Retina (tissue), 1 donor: ENCODE data around the gene COL16A1.
A peak's percentile ranks its signal among the peaks of the same experiment; 100 is the strongest.

ENCODE experiments used
- DNase-seq: peaks from one replicate; pipeline ENCODE4 v3.0.0-alpha.2; 2016

COL16A1 gene

GRCh38 chr1:31683997-31684396 is 19.8 kb downstream of the COL16A1 start:
- no peak for DNase-seq

- no peak for DNase-seq
These were observed 22.4 kb downstream of the COL16A1 start for GRCh38 chr1:31681415-31681814.

GRCh38 chr1:31679676-31680230 is 24.1 kb downstream of the COL16A1 start:
- DNase-seq: no peak

- no peak for DNase-seq
These were observed 24.7 kb downstream of the COL16A1 start for GRCh38 chr1:31679091-31679490.

- DNase-seq: no peak
These were observed 25.1 kb downstream of the COL16A1 start for GRCh38 chr1:31678681-31679080.

- DNase-seq: no peak
These were observed 25.9 kb downstream of the COL16A1 start for GRCh38 chr1:31677949-31678348.

GRCh38 chr1:31677401-31677800 is 26.4 kb downstream of the COL16A1 start:
- DNase-seq: no peak

GRCh38 chr1:31675756-31676155 is 28.1 kb downstream of the COL16A1 start:
- no peak for DNase-seq

GRCh38 chr1:31675161-31675560 is 28.7 kb downstream of the COL16A1 start:
- no peak for DNase-seq

- DNase-seq: no peak
These were observed 29.2 kb downstream of the COL16A1 start for GRCh38 chr1:31674626-31675025.

- DNase-seq: no peak
These were observed 30.4 kb downstream of the COL16A1 start for GRCh38 chr1:31673433-31673832.

- DNase-seq: peak; percentile 68
These were observed 30.8 kb downstream of the COL16A1 start for GRCh38 chr1:31672986-31673385.

- no peak for DNase-seq
These were observed 32.1 kb downstream of the COL16A1 start for GRCh38 chr1:31671561-31672201.

GRCh38 chr1:31671147-31671546 is 32.7 kb downstream of the COL16A1 start:
- no peak for DNase-seq

- no peak for DNase-seq
These were observed 33.2 kb downstream of the COL16A1 start for GRCh38 chr1:31670593-31670964.

GRCh38 chr1:31669786-31670592 is 33.8 kb downstream of the COL16A1 start:
- DNase-seq: peak; percentile 54

GRCh38 chr1:31669433-31669785 is 34.4 kb downstream of the COL16A1 start:
- no peak for DNase-seq

- no peak for DNase-seq
These were observed 35.4 kb downstream of the COL16A1 start for GRCh38 chr1:31668303-31668883.

- DNase-seq: no peak
These were observed 36.6 kb downstream of the COL16A1 start for GRCh38 chr1:31667065-31667785.

GRCh38 chr1:31666263-31666963 is 37.4 kb downstream of the COL16A1 start:
- DNase-seq: no peak

GRCh38 chr1:31665234-31665878 is 38.5 kb downstream of the COL16A1 start:
- no peak for DNase-seq

- no peak for DNase-seq
These were observed 39.3 kb downstream of the COL16A1 start for GRCh38 chr1:31664528-31664927.
